MV-4-11 (cell line): Measurements from ENCODE around the gene UNC13C.

ENCODE experiments used
- DNase-seq: peaks from one replicate; lab custom pipeline; 2025; lab: John Stamatoyannopoulos, UW

UNC13C gene

GRCh38 chr15:54644796-54645195, 666.6 kb downstream of the UNC13C start:
- no peak for DNase-seq

- DNase-seq, result no peak
Observed at GRCh38 chr15:54659646-54660045, 681.4 kb downstream of the UNC13C start.

- no peak for DNase-seq
Observed at GRCh38 chr15:54660356-54660755, 682.1 kb downstream of the UNC13C start.

- no peak for DNase-seq
Observed at GRCh38 chr15:54675241-54675640, 697.0 kb downstream of the UNC13C start.

- peak; percentile 94 for DNase-seq
Observed at GRCh38 chr15:54681584-54681983, 703.3 kb downstream of the UNC13C start.
